Transverse colon (tissue), 4 donors: ENCODE data around the gene EED. TPM values are rescaled to one million over a fixed set of nuclear protein-coding genes. Genes with fewer than 3 reads are reported as not detected.
"Not testable (repeated sequence)": the region's sequence is repeated elsewhere in the genome, so short reads cannot be mapped to it uniquely, and the experiment has no call there.

Experiments
- DNase-seq: peaks from one replicate; pipeline ENCODE4 v3.0.0-alpha.2; 2019
- H3K27ac ChIP-seq, 4 donors: fragments of 200-600 bp; sonication (generic); 2 replicates each; pipeline ENCODE4 v1.5.1; 2016 to 2018; ENCODE audit warnings: inconsistent platforms in 4 of 4
- H3K27me3 ChIP-seq: fragments of 200-600 bp; sonication (generic); 2 replicates; pipeline ENCODE4 v1.5.1; 2017; ENCODE audit warnings: inconsistent platforms
- H3K36me3 ChIP-seq, 4 donors: fragments of 200-600 bp; sonication (generic); 2 replicates each; pipeline ENCODE4 v1.5.1; 2017 to 2019; ENCODE audit warnings: inconsistent platforms in 4 of 4
- H3K4me1 ChIP-seq, 4 donors: fragments of 200-600 bp; sonication (generic); 2 replicates each; pipeline ENCODE4 v1.5.1; 2017 to 2020; ENCODE audit warnings: inconsistent platforms in 4 of 4
- H3K4me3 ChIP-seq, 4 donors: fragments of 200-600 bp; sonication (generic); 1 replicate in 1 of 4; 2 replicates in 3 of 4; pipeline versions ENCODE4 v1.5.1 to v1.6.1; 2017 to 2019; ENCODE audit warnings: inconsistent platforms in 4 of 4
- H3K9me3 ChIP-seq, 2 donors: fragments of 200-600 bp; sonication (generic); 2 replicates each; pipeline ENCODE4 v1.5.1; 2017 to 2019; ENCODE audit warnings: inconsistent platforms in 2 of 2
- EP300 ChIP-seq: sonication (generic); formaldehyde crosslinking; IDR thresholded peaks from one replicate; pipeline ENCODE4 v1.6.1; 2017; ENCODE audit warnings: antibody characterized with exemption, low read depth
- POLR2A ChIP-seq: fragments of 450-650 bp; IDR thresholded peaks from one replicate; pipeline ENCODE4 v1.6.1; 2016; ENCODE audit warnings: antibody characterized with exemption, mild to moderate bottlenecking, moderate library complexity
- POLR2AphosphoS5 ChIP-seq, 3 donors: sonication (generic); formaldehyde crosslinking; IDR thresholded peaks; one replicate each; pipeline ENCODE4 v1.6.1; 2016; ENCODE audit warnings: antibody characterized with exemption in 3 of 3
- WGBS, 2 donors: methylation state at CpG; one replicate each; pipeline ENCODE4 v1.1.5; 2018; ENCODE audit warnings: low coverage in 1 of 2; 5-methylcytosine and 5-hydroxymethylcytosine counted together
- in situ Hi-C, 4 donors: fragments of 200-750 bp; cut with MboI; loops; one replicate each; pipeline versions ENCODE4 v1.15.0 to v1.15.1; 2017; ENCODE audit warnings: low sequenced_read_pairs in 3 of 4, low pct_ligation_motif_present in 1 of 4, low pct_unique_long_range_greater_than_20kb in 1 of 4
- intact Hi-C: fragments of 100-400 bp; cut with DNase I; formaldehyde crosslinking; loops from one replicate; pipeline ENCODE4 v1.15.1; 2023; ENCODE audit warnings: low total_unique reads
- total RNA-seq, 4 donors: library from RNA; depleted of rRNA; stranded (reverse); fragments of >200 nt; gene quantifications; one replicate each; pipeline ENCODE4 v1.1.0, GENCODE V29; 2016
- TF ChIP-seq, protein P1 (sequence below), 5 experiments: fragments of 200-600 bp in 3 of 5; fragments of 450-650 bp in 2 of 5; sonication (generic) in 3 of 5; IDR thresholded peaks; 1 replicate in 2 of 5; 2 replicates in 3 of 5; pipeline ENCODE4 v1.5.1; 2016 to 2017; ENCODE audit warnings: antibody characterized with exemption in 5 of 5, inconsistent platforms in 3 of 5, mild to moderate bottlenecking in 2 of 5, moderate library complexity in 1 of 5

Gene EED
- total RNA-seq, 4 donors from 2014 or later, result 2.8 to 43.5 (median 23.5) TPM

- intact Hi-C loops, result no loop called here
- Histone ChIP-seq H3K9me3 (peaks cover 0 to 2% of the 10 kb centered on the region in 2 donors), H3K4me1 (peaks cover 0 to 11% (median 5%) of the 10 kb centered on the region in 4 donors), H3K27ac (no peak overlapping the region), H3K4me3 (no peak overlapping the region), H3K27me3 (no peaks in the 10 kb centered on the region), H3K36me3 (no peaks in the 10 kb centered on the region)
- TF ChIP-seq POLR2A (no peak), POLR2AphosphoS5 (IDR thresholded peaks at IDR 0.05) (no peak), EP300 (no peak)
- TF ChIP-seq, protein P1, sequence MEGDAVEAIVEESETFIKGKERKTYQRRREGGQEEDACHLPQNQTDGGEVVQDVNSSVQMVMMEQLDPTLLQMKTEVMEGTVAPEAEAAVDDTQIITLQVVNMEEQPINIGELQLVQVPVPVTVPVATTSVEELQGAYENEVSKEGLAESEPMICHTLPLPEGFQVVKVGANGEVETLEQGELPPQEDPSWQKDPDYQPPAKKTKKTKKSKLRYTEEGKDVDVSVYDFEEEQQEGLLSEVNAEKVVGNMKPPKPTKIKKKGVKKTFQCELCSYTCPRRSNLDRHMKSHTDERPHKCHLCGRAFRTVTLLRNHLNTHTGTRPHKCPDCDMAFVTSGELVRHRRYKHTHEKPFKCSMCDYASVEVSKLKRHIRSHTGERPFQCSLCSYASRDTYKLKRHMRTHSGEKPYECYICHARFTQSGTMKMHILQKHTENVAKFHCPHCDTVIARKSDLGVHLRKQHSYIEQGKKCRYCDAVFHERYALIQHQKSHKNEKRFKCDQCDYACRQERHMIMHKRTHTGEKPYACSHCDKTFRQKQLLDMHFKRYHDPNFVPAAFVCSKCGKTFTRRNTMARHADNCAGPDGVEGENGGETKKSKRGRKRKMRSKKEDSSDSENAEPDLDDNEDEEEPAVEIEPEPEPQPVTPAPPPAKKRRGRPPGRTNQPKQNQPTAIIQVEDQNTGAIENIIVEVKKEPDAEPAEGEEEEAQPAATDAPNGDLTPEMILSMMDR (IDR thresholded peaks at IDR 0.05), result no peak
- WGBS, 2 donors, result 57 to 78% methylated on average over 2 of the region's 2 CpGs
- no peak for DNase-seq
- in situ Hi-C loops, result loop anchor here in 1 of 4 donors (25.0 kb wide), 2 partner anchors 285 to 360 kb away; partner anchors contain the start of gene CCDC83
Observed at GRCh38 chr11:86222081-86222480, 22.5 kb upstream of the EED start.

- H3K4me1 ChIP-seq, intact Hi-C loops: not testable (repeated sequence)
- in situ Hi-C loops, result loop anchor here in 1 of 4 donors (25.0 kb wide), 2 partner anchors 287 to 362 kb away; partner anchors contain the start of gene CCDC83
Observed at GRCh38 chr11:86224575-86224974, 20.0 kb upstream of the EED start.

GRCh38 chr11:86225344-86225743 lies 19.2 kb upstream of the EED start:
- H3K4me3 ChIP-seq, H3K27ac ChIP-seq, intact Hi-C loops, H3K27me3 ChIP-seq, H3K9me3 ChIP-seq, DNase-seq, H3K4me1 ChIP-seq, H3K36me3 ChIP-seq: not testable (repeated sequence)
- in situ Hi-C loops, result loop anchor here in 1 of 4 donors (25.0 kb wide), 1 partner anchor 563 kb away; the partner anchor contains the start of gene CREBZF
- 96 to 100% methylated on average over 3 of the region's 3 CpGs for WGBS, 2 donors

More at GRCh38 chr11:86224575-86224974, 20.0 kb upstream of the EED start:
- WGBS, 2 donors, result 46 to 75% methylated on average over 3 to 4 of the region's 4 CpGs
- H3K27me3 ChIP-seq, H3K4me3 ChIP-seq, H3K9me3 ChIP-seq, DNase-seq, H3K36me3 ChIP-seq, H3K27ac ChIP-seq: not testable (repeated sequence)

GRCh38 chr11:86228269-86229038 lies 16.1 kb upstream of the EED start:
- H3K9me3 ChIP-seq, result peaks cover 0 to 2% of the 10 kb centered on the region in 2 donors
- H3K36me3 ChIP-seq, result no peaks in the 10 kb centered on the region
- intact Hi-C loops, result no loop called here
- TF ChIP-seq POLR2AphosphoS5 (IDR thresholded peaks at IDR 0.05) (no peak), EP300 (no peak), POLR2A (no peak)
- TF ChIP-seq, protein P1 (IDR thresholded peaks at IDR 0.05), result no peak
- H3K4me1 ChIP-seq, result peaks cover 0 to 11% (median 7%) of the 10 kb centered on the region in 4 donors
- no peak for DNase-seq
- no peak overlapping the region for H3K27ac ChIP-seq
- WGBS, 2 donors, result 79 to 91% methylated on average over 3 of the region's 3 CpGs
- in situ Hi-C loops, result loop anchor here in 1 of 4 donors (25.0 kb wide), 1 partner anchor 566 kb away; the partner anchor contains the start of gene CREBZF
- H3K27me3 ChIP-seq, result no peaks in the 10 kb centered on the region
- H3K4me3 ChIP-seq, result no peak overlapping the region

DNA sequence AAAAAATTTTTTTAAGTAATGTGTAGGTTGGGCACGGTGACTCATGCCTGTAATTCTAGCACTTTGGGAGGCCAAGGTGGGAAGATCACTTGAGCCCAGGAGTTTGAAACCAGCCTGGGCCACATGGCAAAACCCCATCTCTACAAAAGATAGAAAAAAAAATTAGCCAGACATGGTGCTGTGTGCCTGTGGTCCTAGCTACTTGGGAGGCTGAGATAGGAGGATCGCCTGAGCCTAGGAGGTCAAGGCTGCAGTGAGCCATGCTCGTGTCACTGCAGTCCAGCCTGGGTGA lies 15.6 kb upstream of the EED start:
- H3K9me3 ChIP-seq, intact Hi-C loops, H3K27ac ChIP-seq, H3K36me3 ChIP-seq, H3K4me3 ChIP-seq, H3K27me3 ChIP-seq, DNase-seq: not testable (repeated sequence)
- WGBS, 2 donors, result 53 to 87% methylated on average over 2 to 3 of the region's 3 CpGs
- in situ Hi-C loops, result loop anchor here in 1 of 4 donors (25.0 kb wide), 1 partner anchor 567 kb away; the partner anchor contains the start of gene CREBZF
- peaks cover 0 to 11% (median 7%) of the 10 kb centered on the region in 4 donors for H3K4me1 ChIP-seq
